ENCODE measurements around the gene SERINC5. TPM values are rescaled to one million over a fixed set of nuclear protein-coding genes. Genes with fewer than 3 reads are reported as not detected.

SERINC5 gene
- total RNA-seq, 2 experiments from 2014 or later: 85.7 to 88.8 TPM

- CTCF ChIA-PET: interaction anchor here (1.6 kb wide), 1 partner anchor 13 kb away, joined by 5 read pairs; no protein-coding TSS in a partner anchor
- Mint-ChIP-seq H3K9me3 (no peaks in the 10 kb centered on the region), H3K27ac (peak overlapping the region; percentile 7)
Measured at GRCh38 chr5:80070338-80071056, 185.4 kb downstream of the SERINC5 start.

GRCh38 chr5:80069918-80070318, 185.9 kb downstream of the SERINC5 start:
- no peaks in the 10 kb centered on the region for H3K36me3 Mint-ChIP-seq (ENCODE audit: low read depth)
- ChIA-PET POLR2A (interaction anchor here (1.0 kb wide), 1 partner anchor 79 kb away, joined by 3 read pairs; no protein-coding TSS in a partner anchor), CTCF (interaction anchor here (1.3 to 1.6 kb wide), 2 partner anchors 13 to 25 kb away, joined by 3 to 5 read pairs; no protein-coding TSS in a partner anchor)
- no peak overlapping the region for H3K4me3 Mint-ChIP-seq
- H3K9me3 Mint-ChIP-seq: no peaks in the 10 kb centered on the region
- no peaks in the 10 kb centered on the region for H3K27me3 Mint-ChIP-seq
- peaks cover 18% of the 10 kb centered on the region for H3K4me1 Mint-ChIP-seq
- DNase-seq: no peak
- peak overlapping the region; percentile 7 for H3K27ac Mint-ChIP-seq

More at GRCh38 chr5:80070338-80071056, 185.4 kb downstream of the SERINC5 start:
- POLR2A ChIA-PET: interaction anchor here (1.0 kb wide), 1 partner anchor 80 kb away, joined by 3 read pairs; no protein-coding TSS in a partner anchor
- H3K4me1 Mint-ChIP-seq: peaks cover 18% of the 10 kb centered on the region
- no peak overlapping the region for H3K4me3 Mint-ChIP-seq
- H3K36me3 Mint-ChIP-seq (ENCODE audit: low read depth): no peaks in the 10 kb centered on the region
- H3K27me3 Mint-ChIP-seq: no peaks in the 10 kb centered on the region
- no peak for DNase-seq

- Mint-ChIP-seq H3K36me3 (ENCODE audit: low read depth) (no peaks in the 10 kb centered on the region), H3K27ac (no peak overlapping the region), H3K9me3 (no peaks in the 10 kb centered on the region), H3K27me3 (no peaks in the 10 kb centered on the region), H3K4me1 (peaks cover 18% of the 10 kb centered on the region), H3K4me3 (no peak overlapping the region)
- ChIA-PET CTCF (interaction anchor here (0.9 to 1.6 kb wide), 3 partner anchors 13 to 24 kb away, joined by 3 to 5 read pairs (median 3); no protein-coding TSS in a partner anchor), POLR2A (interaction anchor here (1.0 kb wide), 1 partner anchor 79 kb away, joined by 3 read pairs; no protein-coding TSS in a partner anchor)
- no peak for DNase-seq
Measured at GRCh38 chr5:80069251-80069800, 186.5 kb downstream of the SERINC5 start.

DNA sequence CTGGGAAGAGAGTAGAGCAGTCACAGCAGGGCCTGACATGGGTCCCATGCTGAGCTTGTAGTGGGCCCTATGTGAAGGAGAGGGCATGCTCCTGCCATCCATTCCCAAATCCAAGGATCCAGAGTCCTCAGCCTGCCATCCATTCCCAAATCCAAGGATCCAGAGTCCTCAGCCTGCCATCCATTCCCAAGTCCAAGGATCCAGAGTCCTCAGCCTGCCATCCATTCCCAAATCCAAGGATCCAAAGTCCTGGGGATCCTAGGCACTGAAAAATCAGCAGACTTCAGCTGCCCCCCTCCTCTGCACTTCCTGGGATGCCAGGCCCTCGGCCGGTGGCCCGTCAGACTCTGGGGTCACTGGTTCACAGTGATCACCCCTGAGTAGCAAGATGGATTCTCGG, 187.1 kb downstream of the SERINC5 start:
- Mint-ChIP-seq H3K9me3 (no peaks in the 10 kb centered on the region), H3K4me3 (no peak overlapping the region), H3K4me1 (peaks cover 18% of the 10 kb centered on the region), H3K36me3 (ENCODE audit: low read depth) (no peaks in the 10 kb centered on the region), H3K27me3 (no peaks in the 10 kb centered on the region), H3K27ac (no peak overlapping the region)
- CTCF ChIA-PET: interaction anchor here (0.9 to 1.6 kb wide), 4 partner anchors 12 to 24 kb away, joined by 3 to 5 read pairs (median 3); no protein-coding TSS in a partner anchor
- DNase-seq: no peak
- POLR2A ChIA-PET: no interaction called here

GRCh38 chr5:80068246-80068636, 187.6 kb downstream of the SERINC5 start:
- no peaks in the 10 kb centered on the region for H3K9me3 Mint-ChIP-seq
- H3K27ac Mint-ChIP-seq: no peak overlapping the region
- no peak overlapping the region for H3K4me3 Mint-ChIP-seq
- H3K36me3 Mint-ChIP-seq (ENCODE audit: low read depth): no peaks in the 10 kb centered on the region
- ChIA-PET CTCF (interaction anchor here (1.6 kb wide), 1 partner anchor 15 kb away, joined by 3 read pairs; no protein-coding TSS in a partner anchor), POLR2A (no interaction called here)
- peaks cover 18% of the 10 kb centered on the region for H3K4me1 Mint-ChIP-seq
- no peak for DNase-seq
- H3K27me3 Mint-ChIP-seq: no peaks in the 10 kb centered on the region

GRCh38 chr5:80067531-80068245, 188.2 kb downstream of the SERINC5 start:
- Mint-ChIP-seq H3K4me3 (no peak overlapping the region), H3K27ac (no peak overlapping the region), H3K9me3 (no peaks in the 10 kb centered on the region), H3K4me1 (peaks cover 18% of the 10 kb centered on the region), H3K36me3 (ENCODE audit: low read depth) (no peaks in the 10 kb centered on the region), H3K27me3 (no peaks in the 10 kb centered on the region)
- CTCF ChIA-PET: interaction anchor here (1.6 kb wide), 1 partner anchor 16 kb away, joined by 3 read pairs; no protein-coding TSS in a partner anchor
- POLR2A ChIA-PET: no interaction called here
- DNase-seq: no peak

DNA sequence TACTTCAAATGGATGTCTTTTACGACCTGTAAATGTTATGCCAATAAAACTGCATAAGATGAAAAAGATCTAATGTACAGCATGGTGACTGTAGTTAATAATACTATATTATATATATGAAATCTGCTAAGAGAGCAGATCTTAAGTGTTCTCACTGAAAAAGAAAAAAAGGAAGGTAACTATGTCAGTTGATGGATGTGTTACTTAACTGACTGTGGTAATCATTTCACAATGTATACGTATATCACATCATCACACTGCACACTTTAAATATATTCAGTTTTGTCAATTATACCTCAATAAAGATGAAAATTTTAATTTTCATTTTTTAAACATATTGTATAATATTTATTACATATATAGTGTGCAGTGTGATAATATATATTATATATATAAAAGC, 188.8 kb downstream of the SERINC5 start:
- Mint-ChIP-seq H3K27me3 (no peaks in the 10 kb centered on the region), H3K36me3 (ENCODE audit: low read depth) (no peaks in the 10 kb centered on the region), H3K9me3 (no peaks in the 10 kb centered on the region), H3K27ac (no peak overlapping the region), H3K4me3 (no peak overlapping the region), H3K4me1 (peaks cover 18% of the 10 kb centered on the region)
- POLR2A ChIA-PET: no interaction called here
- CTCF ChIA-PET: no interaction called here
- DNase-seq: no peak

DNA sequence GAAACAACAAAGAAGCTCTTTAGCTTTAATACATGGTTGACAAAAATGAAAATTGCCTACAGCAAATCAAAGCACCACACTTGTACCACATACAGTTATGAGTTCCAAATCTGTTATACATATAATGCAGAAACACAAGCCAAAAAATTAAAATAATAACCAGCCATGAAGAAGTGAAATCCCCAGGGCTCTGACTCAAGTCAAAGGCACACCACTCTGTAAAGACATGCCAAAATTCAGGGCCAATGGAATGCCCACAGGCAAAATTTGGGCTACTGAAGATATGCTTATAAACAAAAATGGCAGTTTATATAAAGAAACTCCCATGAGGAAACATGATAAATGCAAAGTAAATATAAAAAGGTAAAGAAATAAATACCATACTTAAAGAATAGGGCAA, 191.7 kb downstream of the SERINC5 start:
- H3K4me1 Mint-ChIP-seq: peaks cover 3% of the 10 kb centered on the region
- H3K27me3 Mint-ChIP-seq: no peaks in the 10 kb centered on the region
- no peak overlapping the region for H3K27ac Mint-ChIP-seq
- ChIA-PET CTCF (no interaction called here), POLR2A (no interaction called here)
- no peak overlapping the region for H3K4me3 Mint-ChIP-seq
- DNase-seq: no peak
- H3K36me3 Mint-ChIP-seq (ENCODE audit: low read depth): no peaks in the 10 kb centered on the region
- no peaks in the 10 kb centered on the region for H3K9me3 Mint-ChIP-seq

Other genes starting within 250 kb of the SERINC5 start
- under 1 TPM; 0.64 to 0.85 TPM for gene THBS4, start 220.7 kb downstream of the SERINC5 start, total RNA-seq
- gene SPZ1, start 64.0 kb upstream of the SERINC5 start, total RNA-seq: not detected
- gene ZFYVE16, start 152.0 kb upstream of the SERINC5 start, total RNA-seq: 10 to 100 TPM in 1 of 2 experiments, 1 to 10 TPM in 1; 9.3 to 12.3 TPM
- under 1 TPM; 0.15 to 0.52 TPM for gene FAM151B, start 232.1 kb upstream of the SERINC5 start, total RNA-seq